OCI-LY3 (cell line): Measurements from ENCODE around the gene SPATA6L.

Experiments used
- H2AFZ ChIP-seq: fragments of 200-600, 300-600 bp; shearing (Covaris generic); 2 replicates; pipeline ENCODE4 v1.6.0; 2014; ENCODE audit warnings: antibody characterized with exemption, low read depth, low read length
- H3K27ac ChIP-seq: fragments of 200-600, 300-600 bp; sonication (generic); 2 replicates; pipeline ENCODE4 v1.5.1; 2014; ENCODE audit warnings: mild to moderate bottlenecking, low read length, moderate library complexity, mixed read lengths
- H3K27me3 ChIP-seq: fragments of 200-600, 300-600 bp; sonication (generic); 2 replicates; pipeline ENCODE4 v1.6.1; 2014; ENCODE audit warnings: low read depth, low read length, mixed read lengths
- H3K36me3 ChIP-seq: fragments of 200-600, 300-600 bp; sonication (generic); replicated peaks from 2 replicates; pipeline ENCODE3; 2014; ENCODE audit warnings: low read depth, low read length, mixed read lengths
- H3K4me1 ChIP-seq: fragments of 300-600, 200-600 bp; sonication (generic); 2 replicates; pipeline ENCODE4 v1.6.1; 2014; ENCODE audit warnings: low read length, mixed read lengths
- H3K4me2 ChIP-seq: fragments of 200-600, 300-600 bp; sonication (generic); 2 replicates; pipeline ENCODE4 v1.6.1; 2014; ENCODE audit warnings: low read length, mixed read lengths
- H3K4me3 ChIP-seq: fragments of 300-600, 200-600 bp; sonication (generic); 2 replicates; pipeline ENCODE4 v1.5.1; 2014; ENCODE audit warnings: antibody characterized with exemption, mild to moderate bottlenecking, low read length, moderate library complexity
- H3K79me2 ChIP-seq: fragments of 300-600, 200-600 bp; shearing (Covaris generic); 2 replicates; pipeline ENCODE4 v1.6.1; 2014; ENCODE audit warnings: mild to moderate bottlenecking, low read length, mixed read lengths
- H3K9ac ChIP-seq: fragments of 300-600, 200-600 bp; shearing (Covaris generic); 2 replicates; pipeline ENCODE4 v1.6.0; 2014; ENCODE audit warnings: mild to moderate bottlenecking, low read length, moderate library complexity
- H3K9me3 ChIP-seq: fragments of 200-600, 300-600 bp; shearing (Covaris generic); 2 replicates; pipeline ENCODE4 v1.6.1; 2014; ENCODE audit warnings: low read length, mixed read lengths; ENCODE audit not compliant: insufficient read depth
- H4K20me1 ChIP-seq: fragments of 200-600, 300-600 bp; sonication (generic); 2 replicates; pipeline ENCODE4 v1.6.1; 2016; ENCODE audit warnings: low read length, mixed read lengths; ENCODE audit not compliant: insufficient read depth
- EZH2phosphoT487 ChIP-seq: fragments of 200-600 bp; shearing (Covaris generic); IDR thresholded peaks from 2 replicates; pipeline ENCODE4 v1.6.1; 2018; ENCODE audit warnings: antibody characterized with exemption, mixed run types, low read depth
- TF ChIP-seq, protein P1 (sequence below): fragments of 200-600, 300-600 bp; sonication (generic); IDR thresholded peaks from 2 replicates; pipeline ENCODE4 v1.5.1; 2014; ENCODE audit warnings: antibody characterized with exemption, low read length, low read depth

Gene SPATA6L

DNA sequence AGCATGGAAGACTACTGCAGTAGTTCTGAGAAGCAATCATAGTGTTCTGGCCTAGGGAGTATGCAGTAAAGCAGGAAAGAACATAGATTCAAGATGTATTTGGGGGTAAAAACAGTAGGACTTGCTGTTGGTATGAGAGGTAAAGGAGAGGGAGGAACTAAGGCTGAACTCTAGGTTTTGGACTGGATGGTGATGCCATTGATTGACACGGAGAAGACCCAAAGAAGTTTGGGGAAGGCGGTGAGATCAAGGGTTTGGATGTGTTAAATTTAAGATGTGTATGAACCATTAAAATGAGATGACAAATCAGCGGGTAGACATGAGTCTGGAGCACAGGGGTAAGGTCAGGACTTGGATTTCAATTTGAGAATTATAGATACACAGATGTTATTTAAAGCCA lies 11.1 kb upstream of the SPATA6L start:
- Histone ChIP-seq H3K9me3 (no peaks in the 10 kb centered on the region), H3K27me3 (no peaks in the 10 kb centered on the region), H3K36me3 (no peaks in the 10 kb centered on the region), H3K4me3 (no peak overlapping the region), H3K4me2 (no peak overlapping the region), H3K27ac (no peak overlapping the region), H3K9ac (no peak overlapping the region), H2AFZ (no peak overlapping the region; the same call in 1 of the 2 replicates), H4K20me1 (no peaks in the 10 kb centered on the region), H3K79me2 (peaks cover 24% of the 10 kb centered on the region), H3K4me1 (peaks cover 14% of the 10 kb centered on the region)
- TF ChIP-seq, protein P1, sequence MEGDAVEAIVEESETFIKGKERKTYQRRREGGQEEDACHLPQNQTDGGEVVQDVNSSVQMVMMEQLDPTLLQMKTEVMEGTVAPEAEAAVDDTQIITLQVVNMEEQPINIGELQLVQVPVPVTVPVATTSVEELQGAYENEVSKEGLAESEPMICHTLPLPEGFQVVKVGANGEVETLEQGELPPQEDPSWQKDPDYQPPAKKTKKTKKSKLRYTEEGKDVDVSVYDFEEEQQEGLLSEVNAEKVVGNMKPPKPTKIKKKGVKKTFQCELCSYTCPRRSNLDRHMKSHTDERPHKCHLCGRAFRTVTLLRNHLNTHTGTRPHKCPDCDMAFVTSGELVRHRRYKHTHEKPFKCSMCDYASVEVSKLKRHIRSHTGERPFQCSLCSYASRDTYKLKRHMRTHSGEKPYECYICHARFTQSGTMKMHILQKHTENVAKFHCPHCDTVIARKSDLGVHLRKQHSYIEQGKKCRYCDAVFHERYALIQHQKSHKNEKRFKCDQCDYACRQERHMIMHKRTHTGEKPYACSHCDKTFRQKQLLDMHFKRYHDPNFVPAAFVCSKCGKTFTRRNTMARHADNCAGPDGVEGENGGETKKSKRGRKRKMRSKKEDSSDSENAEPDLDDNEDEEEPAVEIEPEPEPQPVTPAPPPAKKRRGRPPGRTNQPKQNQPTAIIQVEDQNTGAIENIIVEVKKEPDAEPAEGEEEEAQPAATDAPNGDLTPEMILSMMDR = no peak
- no peak for TF ChIP-seq EZH2phosphoT487

DNA sequence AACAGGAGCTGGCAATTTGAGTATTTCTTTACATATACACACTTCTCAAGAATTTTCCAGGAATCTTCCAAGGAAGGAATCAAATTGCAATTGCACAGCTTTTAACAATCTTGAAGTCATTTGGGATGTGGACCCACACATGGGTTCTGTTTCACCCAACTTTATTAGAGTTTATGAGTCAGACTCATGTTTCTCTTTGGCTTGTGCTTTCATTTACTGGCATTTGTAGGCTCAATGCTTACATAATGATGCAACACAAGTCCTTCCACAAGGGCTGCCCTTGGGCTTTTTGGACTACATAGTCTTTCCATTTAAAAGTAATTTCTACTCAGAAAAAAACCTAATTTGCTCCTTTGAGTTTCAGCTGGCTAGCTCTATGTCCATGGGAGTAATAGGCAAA lies 8.5 kb upstream of the SPATA6L start:
- Histone ChIP-seq H2AFZ (no peak overlapping the region), H3K27ac (no peak overlapping the region), H3K4me3 (no peak overlapping the region), H3K9ac (no peak overlapping the region), H3K27me3 (no peaks in the 10 kb centered on the region), H3K4me1 (0 out of 2 replicates have a peak, but pooled peaks cover 4% of the 10 kb centered on the region), H3K9me3 (no peaks in the 10 kb centered on the region), H4K20me1 (no peaks in the 10 kb centered on the region), H3K36me3 (no peaks in the 10 kb centered on the region), H3K79me2 (peaks cover under 1% of the 10 kb centered on the region), H3K4me2 (no peak overlapping the region)
- TF ChIP-seq EZH2phosphoT487 = no peak
- TF ChIP-seq, protein P1 = no peak

- Histone ChIP-seq H3K4me1 (no peaks in the 10 kb centered on the region), H3K27me3 (no peaks in the 10 kb centered on the region), H2AFZ (no peak overlapping the region), H3K79me2 (no peaks in the 10 kb centered on the region), H3K27ac (no peak overlapping the region), H3K4me2 (no peak overlapping the region), H3K9ac (no peak overlapping the region), H3K36me3 (no peaks in the 10 kb centered on the region), H4K20me1 (no peaks in the 10 kb centered on the region), H3K9me3 (no peaks in the 10 kb centered on the region), H3K4me3 (no peak overlapping the region)
- TF ChIP-seq EZH2phosphoT487 = no peak
- TF ChIP-seq, protein P1 = no peak
Measured at GRCh38 chr9:4671737-4672136, 5.5 kb upstream of the SPATA6L start.

DNA sequence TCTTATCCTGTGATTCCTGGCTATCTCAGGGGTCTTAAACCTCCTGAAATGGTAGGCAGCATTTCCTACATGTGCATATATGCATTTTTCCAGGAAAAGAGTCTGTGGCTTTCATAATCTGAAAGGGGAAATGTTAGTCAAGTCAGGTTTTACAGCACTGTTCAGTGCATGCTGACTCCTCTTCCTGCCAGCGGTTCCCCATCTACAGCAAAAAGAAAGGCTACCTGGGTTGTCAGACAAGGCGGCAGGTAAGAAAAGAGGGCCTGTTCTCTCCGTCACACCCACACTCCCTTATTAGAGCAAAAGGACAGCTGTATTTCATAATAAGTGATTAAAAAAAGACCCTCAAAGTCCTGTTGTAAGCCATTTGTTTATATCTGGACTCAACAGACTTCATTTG lies 4.3 kb upstream of the SPATA6L start:
- H3K27me3 ChIP-seq = no peaks in the 10 kb centered on the region
- TF ChIP-seq, protein P1 = no peak
- TF ChIP-seq EZH2phosphoT487 = no peak
- H3K36me3 ChIP-seq = no peaks in the 10 kb centered on the region
- H2AFZ ChIP-seq = no peak overlapping the region
- H3K9me3 ChIP-seq = no peaks in the 10 kb centered on the region
- no peak overlapping the region for H3K4me3 ChIP-seq
- H3K4me1 ChIP-seq = no peaks in the 10 kb centered on the region
- no peaks in the 10 kb centered on the region for H3K79me2 ChIP-seq
- no peak overlapping the region for H3K9ac ChIP-seq
- H3K4me2 ChIP-seq = no peak overlapping the region
- no peaks in the 10 kb centered on the region for H4K20me1 ChIP-seq
- H3K27ac ChIP-seq = no peak overlapping the region
